ENCODE data around the gene EMX1.

The EMX1 gene

GRCh38 chr2:72926368-72926767 lies 9.0 kb downstream of the EMX1 start:
- DNase-seq (ENCODE audit: low read depth), result no peak
- TF ChIP-seq CTCF (IDR thresholded peaks at IDR 0.05; ENCODE audit: insufficient read depth, low read depth, low read length, missing control alignments), result no peak
- no peak overlapping the region for H3K4me3 ChIP-seq (ENCODE audit: low read length)

GRCh38 chr2:72926811-72927465 lies 9.6 kb downstream of the EMX1 start:
- no peak overlapping the region for H3K4me3 ChIP-seq (ENCODE audit: low read length)
- TF ChIP-seq CTCF (IDR thresholded peaks at IDR 0.05; ENCODE audit: insufficient read depth, low read depth, low read length, missing control alignments), result no peak
- no peak for DNase-seq (ENCODE audit: low read depth)

GRCh38 chr2:72927619-72928550 lies 10.6 kb downstream of the EMX1 start:
- no peak for DNase-seq (ENCODE audit: low read depth)
- TF ChIP-seq CTCF (IDR thresholded peaks at IDR 0.05; ENCODE audit: insufficient read depth, low read depth, low read length, missing control alignments), result no peak
- no peak overlapping the region for H3K4me3 ChIP-seq (ENCODE audit: low read length)

GRCh38 chr2:72929010-72929409 lies 11.7 kb downstream of the EMX1 start:
- no peak for TF ChIP-seq CTCF (IDR thresholded peaks at IDR 0.05; ENCODE audit: insufficient read depth, low read depth, low read length, missing control alignments)

GRCh38 chr2:72931280-72931910 lies 14.1 kb downstream of the EMX1 start:
- H3K4me3 ChIP-seq (ENCODE audit: low read length), result no peak overlapping the region
- peak; percentile 90 for DNase-seq (ENCODE audit: low read depth)
- TF ChIP-seq CTCF (IDR thresholded peaks at IDR 0.05; ENCODE audit: insufficient read depth, low read depth, low read length, missing control alignments), result no peak

More at GRCh38 chr2:72929010-72929409, 11.7 kb downstream of the EMX1 start:
- no peak for DNase-seq (ENCODE audit: low read depth)
- H3K4me3 ChIP-seq (ENCODE audit: low read length), result no peak overlapping the region

GRCh38 chr2:72932045-72932740 lies 14.9 kb downstream of the EMX1 start:
- no peak for TF ChIP-seq CTCF (IDR thresholded peaks at IDR 0.05; ENCODE audit: insufficient read depth, low read depth, low read length, missing control alignments)
- H3K4me3 ChIP-seq (ENCODE audit: low read length), result no peak overlapping the region
- DNase-seq (ENCODE audit: low read depth), result peak; percentile 29

Measured in epithelial cell of esophagus (primary cell).